Measurements from ENCODE around the gene SLC6A11. TPM values are rescaled to one million over a fixed set of nuclear protein-coding genes. Genes with fewer than 3 reads are reported as not detected.

SLC6A11 gene
- total RNA-seq, 2 experiments from 2014 or later, result not detected

GRCh38 chr3:10986592-10986991 is 170.6 kb downstream of the SLC6A11 start:
- intact Hi-C loops (cut with DNase I, micrococcal nuclease), result no loop called here
- no peaks in the 10 kb centered on the region for H3K4me1 ChIP-seq (ENCODE audit: insufficient read depth, low read length)
- no peaks in the 10 kb centered on the region for H3K36me3 ChIP-seq (ENCODE audit: insufficient read depth, low read length)
- no peak overlapping the region for H3K4me3 ChIP-seq (ENCODE audit: low read length)
- Mint-ChIP-seq H3K4me3 (no peak overlapping the region), H3K27ac (no peak overlapping the region), H3K9me3 (no peaks in the 10 kb centered on the region), H3K27me3 (peaks cover 32% of the 10 kb centered on the region), H3K36me3 (ENCODE audit: low read depth) (no peaks in the 10 kb centered on the region), H3K4me1 (ENCODE audit: low read depth) (peaks cover 9% of the 10 kb centered on the region)
- H3K9me3 ChIP-seq (ENCODE audit: control insufficient read depth in 1 of 2, insufficient read depth in 1 of 2, low read length in 2 of 2), result no peaks in the 10 kb centered on the region
- ChIA-PET POLR2A (no interaction called here), CTCF (no interaction called here)
- TF ChIP-seq CTCF (IDR thresholded peaks at IDR 0.05), result no peak
- peaks cover 7 to 17% of the 10 kb centered on the region in 2 experiments for H3K27me3 ChIP-seq (ENCODE audit: control insufficient read depth in 1 of 2, insufficient read depth in 2 of 2, low read length in 2 of 2)
- DNase-seq, result no peak
- no peak overlapping the region for H3K27ac ChIP-seq (ENCODE audit: low read depth in 1 of 2, low read length in 2 of 2)
- no peak for ATAC-seq (ENCODE audit: poor library complexity)

GRCh38 chr3:10988001-10988665 is 172.1 kb downstream of the SLC6A11 start:
- peaks cover 33% of the 10 kb centered on the region for H3K27me3 Mint-ChIP-seq
- POLR2A ChIA-PET, result no interaction called here
- Histone ChIP-seq H3K36me3 (ENCODE audit: insufficient read depth, low read length) (no peaks in the 10 kb centered on the region), H3K4me1 (ENCODE audit: insufficient read depth, low read length) (peaks cover 7% of the 10 kb centered on the region), H3K9me3 (ENCODE audit: control insufficient read depth in 1 of 2, insufficient read depth in 1 of 2, low read length in 2 of 2) (peaks cover 0 to 3% of the 10 kb centered on the region in 2 experiments), H3K4me3 (ENCODE audit: low read length) (no peak overlapping the region), H3K27me3 (ENCODE audit: control insufficient read depth in 1 of 2, insufficient read depth in 2 of 2, low read length in 2 of 2) (peaks cover 16 to 27% of the 10 kb centered on the region in 2 experiments), H3K27ac (ENCODE audit: low read depth in 1 of 2, low read length in 2 of 2) (no peak overlapping the region)
- intact Hi-C loops (cut with DNase I, micrococcal nuclease), result no loop called here
- no peak overlapping the region for H3K4me3 Mint-ChIP-seq
- no peak overlapping the region for H3K27ac Mint-ChIP-seq
- H3K4me1 Mint-ChIP-seq (ENCODE audit: low read depth), result peaks cover 1% of the 10 kb centered on the region
- no peaks in the 10 kb centered on the region for H3K9me3 Mint-ChIP-seq
- no peak for TF ChIP-seq CTCF (IDR thresholded peaks at IDR 0.05)
- no peak for ATAC-seq (ENCODE audit: poor library complexity)
- no peak for DNase-seq
- H3K36me3 Mint-ChIP-seq (ENCODE audit: low read depth), result no peaks in the 10 kb centered on the region
- CTCF ChIA-PET, result no interaction called here

GRCh38 chr3:10988991-10989484 is 173.0 kb downstream of the SLC6A11 start:
- Mint-ChIP-seq H3K4me1 (ENCODE audit: low read depth) (no peaks in the 10 kb centered on the region), H3K27me3 (peaks cover 41% of the 10 kb centered on the region), H3K9me3 (no peaks in the 10 kb centered on the region), H3K27ac (no peak overlapping the region), H3K4me3 (no peak overlapping the region), H3K36me3 (ENCODE audit: low read depth) (no peaks in the 10 kb centered on the region)
- Histone ChIP-seq H3K9me3 (ENCODE audit: control insufficient read depth in 1 of 2, insufficient read depth in 1 of 2, low read length in 2 of 2) (peaks cover 0 to 8% of the 10 kb centered on the region in 2 experiments), H3K27me3 (ENCODE audit: control insufficient read depth in 1 of 2, insufficient read depth in 2 of 2, low read length in 2 of 2) (peaks cover 24 to 36% of the 10 kb centered on the region in 2 experiments), H3K4me3 (ENCODE audit: low read length) (no peak overlapping the region), H3K4me1 (ENCODE audit: insufficient read depth, low read length) (peaks cover 12% of the 10 kb centered on the region), H3K27ac (ENCODE audit: low read depth in 1 of 2, low read length in 2 of 2) (no peak overlapping the region), H3K36me3 (ENCODE audit: insufficient read depth, low read length) (no peaks in the 10 kb centered on the region)
- ChIA-PET CTCF (no interaction called here), POLR2A (no interaction called here)
- no peak for ATAC-seq (ENCODE audit: poor library complexity)
- DNase-seq, result no peak
- intact Hi-C loops (cut with DNase I, micrococcal nuclease), result no loop called here
- no peak for TF ChIP-seq CTCF (IDR thresholded peaks at IDR 0.05)

Other genes with a start within 250 kb of the SLC6A11 start
- not detected for gene SLC6A1, start 176.5 kb downstream of the SLC6A11 start, total RNA-seq

All from CD4-positive, alpha-beta T cell (primary cell).